GM23248 (cell line): Measurements from ENCODE around the gene TNFRSF19.

ENCODE experiments used
- EZH2 ChIP-seq: fragments of 200-600 bp; sonication (generic); IDR thresholded peaks from 2 replicates; pipeline ENCODE4 v1.6.1; 2018; ENCODE audit warnings: antibody characterized with exemption, mild to moderate bottlenecking; ENCODE audit not compliant: insufficient read depth, poor library complexity, severe bottlenecking
- EZH2phosphoT487 ChIP-seq: fragments of 200-600 bp; sonication (generic); IDR thresholded peaks from 2 replicates; pipeline ENCODE4 v1.6.1; 2018; ENCODE audit warnings: antibody characterized with exemption, moderate library complexity, mild to moderate bottlenecking, low read depth; ENCODE audit not compliant: insufficient read depth

GRCh38 chr13:23531446-23531845 lies 38.8 kb upstream of the TNFRSF19 start:
- TF ChIP-seq EZH2 (no peak), EZH2phosphoT487 (no peak)
